ENCODE data around the gene ZNF138. TPM values are rescaled to one million over a fixed set of nuclear protein-coding genes. Genes with fewer than 3 reads are reported as not detected.
A peak's percentile ranks its signal among the peaks of the same experiment; 100 is the strongest.

ZNF138 gene
- polyA plus RNA-seq, 3 donors: 14.4 to 24.4 (median 19.8) TPM

GRCh38 chr7:64871761-64872160 is 77.5 kb downstream of the ZNF138 start:
- no peak for DNase-seq (ENCODE audit: extremely low read depth in 1 of 11, low read depth in 9 of 11, low spot score in 4 of 11)

GRCh38 chr7:64872351-64873154 is 78.3 kb downstream of the ZNF138 start:
- no peak for DNase-seq (ENCODE audit: extremely low read depth in 1 of 11, low read depth in 9 of 11, low spot score in 4 of 11)

GRCh38 chr7:64873155-64873500 is 78.9 kb downstream of the ZNF138 start:
- no peak for DNase-seq (ENCODE audit: extremely low read depth in 1 of 11, low read depth in 9 of 11, low spot score in 4 of 11)

GRCh38 chr7:64873517-64873916 is 79.3 kb downstream of the ZNF138 start:
- DNase-seq (ENCODE audit: extremely low read depth in 1 of 11, low read depth in 9 of 11, low spot score in 4 of 11): no peak

GRCh38 chr7:64874114-64874513 is 79.9 kb downstream of the ZNF138 start:
- DNase-seq (ENCODE audit: extremely low read depth in 1 of 11, low read depth in 9 of 11, low spot score in 4 of 11): no peak

- no peak for DNase-seq (ENCODE audit: extremely low read depth in 1 of 11, low read depth in 9 of 11, low spot score in 4 of 11)
Measured at GRCh38 chr7:64874562-64875250, 80.5 kb downstream of the ZNF138 start.

- DNase-seq (ENCODE audit: extremely low read depth in 1 of 11, low read depth in 9 of 11, low spot score in 4 of 11): no peak
Measured at GRCh38 chr7:64875258-64875657, 81.0 kb downstream of the ZNF138 start.

GRCh38 chr7:64875658-64876406 is 81.6 kb downstream of the ZNF138 start:
- no peak for DNase-seq (ENCODE audit: extremely low read depth in 1 of 11, low read depth in 9 of 11, low spot score in 4 of 11)

GRCh38 chr7:64876792-64877713 is 82.8 kb downstream of the ZNF138 start:
- peak in 9 of 11 donors; percentile 36 to 74 (median 57) for DNase-seq (ENCODE audit: extremely low read depth in 1 of 11, low read depth in 9 of 11, low spot score in 4 of 11)

- no peak for DNase-seq (ENCODE audit: extremely low read depth in 1 of 11, low read depth in 9 of 11, low spot score in 4 of 11)
Measured at GRCh38 chr7:64877714-64878610, 83.7 kb downstream of the ZNF138 start.

- DNase-seq (ENCODE audit: extremely low read depth in 1 of 11, low read depth in 9 of 11, low spot score in 4 of 11): no peak
Measured at GRCh38 chr7:64878684-64879083, 84.5 kb downstream of the ZNF138 start.

GRCh38 chr7:64879086-64879730 is 85.0 kb downstream of the ZNF138 start:
- DNase-seq (ENCODE audit: extremely low read depth in 1 of 11, low read depth in 9 of 11, low spot score in 4 of 11): no peak

- no peak for DNase-seq (ENCODE audit: extremely low read depth in 1 of 11, low read depth in 9 of 11, low spot score in 4 of 11)
Measured at GRCh38 chr7:64879800-64880199, 85.6 kb downstream of the ZNF138 start.

GRCh38 chr7:64880322-64881297 is 86.4 kb downstream of the ZNF138 start:
- no peak for DNase-seq (ENCODE audit: extremely low read depth in 1 of 11, low read depth in 9 of 11, low spot score in 4 of 11)

- DNase-seq (ENCODE audit: extremely low read depth in 1 of 11, low read depth in 9 of 11, low spot score in 4 of 11): no peak
Measured at GRCh38 chr7:64881461-64882287, 87.4 kb downstream of the ZNF138 start.

Data from renal cortex interstitium (tissue), 11 donors.